Mononuclear cell (primary cell): ENCODE results near the gene ATP6V0A1. TPM values are rescaled to one million over a fixed set of nuclear protein-coding genes. Genes with fewer than 3 reads are reported as not detected.
"Not testable (repeated sequence)": the region's sequence is repeated elsewhere in the genome, so short reads cannot be mapped to it uniquely, and the experiment has no call there.

ENCODE experiments used
- H3K27me3 ChIP-seq: 2 replicates; pipeline ENCODE4 v1.6.0; 2011; ENCODE audit warnings: low read length, control low read depth; ENCODE audit not compliant: insufficient read depth
- H3K4me1 ChIP-seq: 2 replicates; pipeline ENCODE4 v1.5.1; 2011; ENCODE audit warnings: mild to moderate bottlenecking, low read length, control low read depth; ENCODE audit not compliant: insufficient read depth
- H3K4me3 ChIP-seq: 2 replicates; pipeline ENCODE4 v1.5.1; 2011; ENCODE audit warnings: mild to moderate bottlenecking, low read length, moderate library complexity
- H3K9me3 ChIP-seq: 2 replicates; pipeline ENCODE4 v1.5.1; 2011; ENCODE audit warnings: low read depth, mild to moderate bottlenecking, control low read depth, low read length
- total RNA-seq: library from RNA; depleted of rRNA; stranded (reverse); fragments of >200 nt; gene quantifications from one replicate; pipeline ENCODE4 v1.2.3, GENCODE V29; 2012

The ATP6V0A1 gene
- total RNA-seq, 1 donor: 38.4 TPM

GRCh38 chr17:42545755-42546505 lies 87.3 kb downstream of the ATP6V0A1 start:
- H3K4me1 ChIP-seq: peaks cover 19% of the 10 kb centered on the region

GRCh38 chr17:42547001-42547461 lies 88.4 kb downstream of the ATP6V0A1 start:
- Histone ChIP-seq H3K4me3 (no peak overlapping the region), H3K4me1 (peaks cover 12% of the 10 kb centered on the region), H3K27me3 (peaks cover 8% of the 10 kb centered on the region)

More at GRCh38 chr17:42545755-42546505, 87.3 kb downstream of the ATP6V0A1 start:
- not testable (repeated sequence) for H3K9me3 ChIP-seq, H3K27me3 ChIP-seq, H3K4me3 ChIP-seq

GRCh38 chr17:42547698-42548069 lies 89.0 kb downstream of the ATP6V0A1 start:
- H3K4me1 ChIP-seq: peaks cover 12% of the 10 kb centered on the region
- no peaks in the 10 kb centered on the region for H3K9me3 ChIP-seq
- H3K4me3 ChIP-seq: no peak overlapping the region
- H3K27me3 ChIP-seq: peaks cover 8% of the 10 kb centered on the region

More at GRCh38 chr17:42547001-42547461, 88.4 kb downstream of the ATP6V0A1 start:
- no peaks in the 10 kb centered on the region for H3K9me3 ChIP-seq

GRCh38 chr17:42548070-42548837 lies 89.6 kb downstream of the ATP6V0A1 start:
- H3K4me1 ChIP-seq: peaks cover 13% of the 10 kb centered on the region
- H3K27me3 ChIP-seq: peaks cover 8% of the 10 kb centered on the region
- no peaks in the 10 kb centered on the region for H3K9me3 ChIP-seq
- H3K4me3 ChIP-seq: no peak overlapping the region

- no peaks in the 10 kb centered on the region for H3K9me3 ChIP-seq
- peaks cover 8% of the 10 kb centered on the region for H3K27me3 ChIP-seq
- H3K4me3 ChIP-seq: no peak overlapping the region
- H3K4me1 ChIP-seq: peaks cover 22% of the 10 kb centered on the region
Observed at GRCh38 chr17:42548993-42549755, 90.5 kb downstream of the ATP6V0A1 start.

GRCh38 chr17:42552736-42553135 lies 94.1 kb downstream of the ATP6V0A1 start, which contains the start of gene HSD17B1:
Gene HSD17B1, plus strand, starts transcription at chr17:42552923. Its CDS starts 11 bp downstream, at chr17:42552934.
- H3K9me3 ChIP-seq, H3K4me3 ChIP-seq, H3K27me3 ChIP-seq: not testable (repeated sequence)
- H3K4me1 ChIP-seq: peaks cover 34% of the 10 kb centered on the region

- Histone ChIP-seq H3K4me1 (peaks cover 29% of the 10 kb centered on the region), H3K4me3 (no peak overlapping the region), H3K9me3 (no peaks in the 10 kb centered on the region), H3K27me3 (peaks cover 5% of the 10 kb centered on the region)
Observed at GRCh38 chr17:42553161-42553818, 94.6 kb downstream of the ATP6V0A1 start.

GRCh38 chr17:42553866-42554249 lies 95.2 kb downstream of the ATP6V0A1 start:
- Histone ChIP-seq H3K4me1 (peaks cover 26% of the 10 kb centered on the region), H3K27me3 (peaks cover 3% of the 10 kb centered on the region), H3K9me3 (no peaks in the 10 kb centered on the region), H3K4me3 (peak overlapping the region; percentile 68)

- Histone ChIP-seq H3K4me3 (peak overlapping the region; percentile 68), H3K9me3 (no peaks in the 10 kb centered on the region), H3K27me3 (no peaks in the 10 kb centered on the region), H3K4me1 (peaks cover 22% of the 10 kb centered on the region)
Observed at GRCh38 chr17:42554250-42555121, 95.8 kb downstream of the ATP6V0A1 start.

GRCh38 chr17:42555122-42555622 lies 96.5 kb downstream of the ATP6V0A1 start:
- Histone ChIP-seq H3K9me3 (no peaks in the 10 kb centered on the region), H3K4me1 (peaks cover 22% of the 10 kb centered on the region), H3K4me3 (peak overlapping the region; percentile 68), H3K27me3 (no peaks in the 10 kb centered on the region)

GRCh38 chr17:42555961-42556617 lies 97.4 kb downstream of the ATP6V0A1 start:
- not testable (repeated sequence) for H3K27me3 ChIP-seq, H3K9me3 ChIP-seq, H3K4me3 ChIP-seq
- H3K4me1 ChIP-seq: peaks cover 22% of the 10 kb centered on the region

- Histone ChIP-seq H3K27me3 (no peaks in the 10 kb centered on the region), H3K4me3 (no peak overlapping the region), H3K4me1 (peaks cover 37% of the 10 kb centered on the region), H3K9me3 (no peaks in the 10 kb centered on the region)
Observed at GRCh38 chr17:42559075-42559474, 100.4 kb downstream of the ATP6V0A1 start.

GRCh38 chr17:42560246-42560645 lies 101.6 kb downstream of the ATP6V0A1 start:
- H3K4me3 ChIP-seq: no peak overlapping the region
- no peaks in the 10 kb centered on the region for H3K27me3 ChIP-seq
- H3K9me3 ChIP-seq: no peaks in the 10 kb centered on the region
- H3K4me1 ChIP-seq: peaks cover 31% of the 10 kb centered on the region
